Thyroid gland (tissue), 4 donors: Measurements from ENCODE around the gene EXOC1. TPM values are rescaled to one million over a fixed set of nuclear protein-coding genes. Genes with fewer than 3 reads are reported as not detected.

ENCODE experiments used
- DNase-seq, 2 donors: peaks; one replicate each; pipeline ENCODE4 v3.0.0-alpha.2; 2019
- H3K27ac ChIP-seq, 3 donors: fragments of 200-600 bp; sonication (generic); 1 replicate in 2 of 3; 2 replicates in 1 of 3; pipeline ENCODE4 v1.5.1; 2016 to 2019; ENCODE audit warnings: mild to moderate bottlenecking in 1 of 3, moderate library complexity in 1 of 3
- H3K27me3 ChIP-seq: fragments of 200-600 bp; sonication (generic); one replicate; pipeline ENCODE4 v1.5.1; 2019
- H3K36me3 ChIP-seq, 2 donors: fragments of 200-600 bp; sonication (generic); one replicate each; pipeline ENCODE4 v1.5.1; 2016 to 2019
- H3K4me1 ChIP-seq, 2 donors: fragments of 200-600 bp; sonication (generic); one replicate each; pipeline ENCODE4 v1.5.1; 2017 to 2019
- H3K4me3 ChIP-seq, 3 donors: fragments of 200-600 bp; sonication (generic); replicated peaks in 1 of 3; 1 replicate in 2 of 3; 2 replicates in 1 of 3; pipeline ENCODE4 v1.5.1; 2016; ENCODE audit warnings: mild to moderate bottlenecking in 1 of 3
- H3K9me3 ChIP-seq: fragments of 200-600 bp; sonication (generic); one replicate; pipeline ENCODE4 v1.5.1; 2017
- CTCF ChIP-seq, 6 experiments: fragments of 200-600 bp in 3 of 6; fragments of 450-650 bp in 3 of 6; sonication (generic) in 3 of 6; IDR thresholded peaks; one replicate each; pipeline ENCODE4 v1.5.1; 2016 to 2019; ENCODE audit warnings: antibody characterized with exemption in 6 of 6, mild to moderate bottlenecking in 2 of 6, inconsistent platforms in 1 of 6, moderate library complexity in 1 of 6
- POLR2A ChIP-seq, 2 donors: fragments of 450-650 bp; IDR thresholded peaks; one replicate each; pipeline ENCODE4 v1.6.1; 2017; ENCODE audit warnings: antibody characterized with exemption in 2 of 2, mild to moderate bottlenecking in 2 of 2, moderate library complexity in 1 of 2
- WGBS, 2 donors: methylation state at CpG; one replicate each; pipeline ENCODE4 v1.1.5; 2017; 5-methylcytosine and 5-hydroxymethylcytosine counted together
- intact Hi-C: fragments of 100-400 bp; cut with DNase I; formaldehyde crosslinking; loops from one replicate; pipeline ENCODE4 v1.15.1; 2023
- total RNA-seq, 4 donors: library from RNA; depleted of rRNA; stranded (reverse); fragments of >200 nt; gene quantifications; one replicate each; pipeline ENCODE4 v1.2.3, GENCODE V29; 2016

The EXOC1 gene
- total RNA-seq, 4 donors from 2014 or later, result 32.9 to 38.3 (median 34.5) TPM

- no peak overlapping the region for H3K27ac ChIP-seq
- intact Hi-C loops, result no loop called here
- no peak for DNase-seq
- no peaks in the 10 kb centered on the region for H3K4me1 ChIP-seq
- H3K27me3 ChIP-seq, result no peaks in the 10 kb centered on the region
- H3K36me3 ChIP-seq, result peaks cover 3 to 11% of the 10 kb centered on the region in 2 donors
- TF ChIP-seq POLR2A (IDR thresholded peaks at IDR 0.05) (no peak), CTCF (IDR thresholded peaks at IDR 0.05) (no peak)
- no peaks in the 10 kb centered on the region for H3K9me3 ChIP-seq
- no peak overlapping the region for H3K4me3 ChIP-seq
Observed at GRCh38 chr4:55907469-55907868, 54.0 kb downstream of the EXOC1 start.

- H3K27me3 ChIP-seq, result no peaks in the 10 kb centered on the region
- no peak for TF ChIP-seq POLR2A (IDR thresholded peaks at IDR 0.05)
- TF ChIP-seq CTCF (IDR thresholded peaks at IDR 0.05), result no peak
- no peaks in the 10 kb centered on the region for H3K4me1 ChIP-seq
- H3K36me3 ChIP-seq, result no peaks in the 10 kb centered on the region
- intact Hi-C loops, result no loop called here
- H3K27ac ChIP-seq, result no peak overlapping the region
- H3K4me3 ChIP-seq, result no peak overlapping the region
- H3K9me3 ChIP-seq, result no peaks in the 10 kb centered on the region
- WGBS, 2 donors, result 94 to 97% methylated on average over 1 of the region's 1 CpG
- no peak for DNase-seq
Observed at GRCh38 chr4:55910140-55910539, 56.7 kb downstream of the EXOC1 start.

- 84% methylated on average over 6 of the region's 6 CpGs for WGBS, 2 donors
- H3K27ac ChIP-seq, result no peak overlapping the region
- no peaks in the 10 kb centered on the region for H3K36me3 ChIP-seq
- no peaks in the 10 kb centered on the region for H3K9me3 ChIP-seq
- no peaks in the 10 kb centered on the region for H3K27me3 ChIP-seq
- no peak overlapping the region for H3K4me3 ChIP-seq
- no peaks in the 10 kb centered on the region for H3K4me1 ChIP-seq
- no peak for DNase-seq
- intact Hi-C loops, result no loop called here
- TF ChIP-seq CTCF (IDR thresholded peaks at IDR 0.05) (no peak), POLR2A (IDR thresholded peaks at IDR 0.05) (no peak)
Observed at GRCh38 chr4:55912249-55912648, 58.8 kb downstream of the EXOC1 start.

- TF ChIP-seq POLR2A (IDR thresholded peaks at IDR 0.05), result no peak
- no peak for TF ChIP-seq CTCF (IDR thresholded peaks at IDR 0.05)
- Histone ChIP-seq H3K9me3 (no peaks in the 10 kb centered on the region), H3K36me3 (no peaks in the 10 kb centered on the region), H3K27me3 (no peaks in the 10 kb centered on the region), H3K4me3 (no peak overlapping the region), H3K27ac (no peak overlapping the region), H3K4me1 (no peaks in the 10 kb centered on the region)
- no peak for DNase-seq
- intact Hi-C loops, result no loop called here
- WGBS, 2 donors, result 84 to 90% methylated on average over 5 of the region's 5 CpGs
Observed at GRCh38 chr4:55920571-55920970, 67.1 kb downstream of the EXOC1 start.

- Histone ChIP-seq H3K27ac (no peak overlapping the region), H3K4me1 (no peaks in the 10 kb centered on the region), H3K27me3 (no peaks in the 10 kb centered on the region), H3K36me3 (no peaks in the 10 kb centered on the region), H3K9me3 (no peaks in the 10 kb centered on the region), H3K4me3 (no peak overlapping the region)
- DNase-seq, result no peak
- 87 to 92% methylated on average over 3 of the region's 3 CpGs for WGBS, 2 donors
- intact Hi-C loops, result no loop called here
- TF ChIP-seq POLR2A (IDR thresholded peaks at IDR 0.05) (no peak), CTCF (IDR thresholded peaks at IDR 0.05) (no peak)
Observed at GRCh38 chr4:55921093-55921492, 67.6 kb downstream of the EXOC1 start.
